ENCODE results near the gene ENOX2. TPM values are rescaled to one million over a fixed set of nuclear protein-coding genes. Genes with fewer than 3 reads are reported as not detected.

ENOX2 gene
- total RNA-seq, 1 experiment from 2014 or later, result 24.3 TPM

GRCh38 chrX:130884627-130885026 lies 18.4 kb downstream of the ENOX2 start:
- no peak overlapping the region for H3K27ac Mint-ChIP-seq (ENCODE audit: low read depth, unreplicated experiment)
- peaks cover 23% of the 10 kb centered on the region for H3K27me3 Mint-ChIP-seq (ENCODE audit: insufficient read depth, unreplicated experiment)
- ChIA-PET CTCF (interaction anchor here (0.6 to 0.7 kb wide), 2 partner anchors 18 to 182 kb away, joined by 3 read pairs; partner anchors contain the start of gene ENOX2), POLR2A (interaction anchor here (0.7 kb wide), 1 partner anchor 22 kb away, joined by 3 read pairs; no protein-coding TSS in a partner anchor)
- TF ChIP-seq, protein P1, sequence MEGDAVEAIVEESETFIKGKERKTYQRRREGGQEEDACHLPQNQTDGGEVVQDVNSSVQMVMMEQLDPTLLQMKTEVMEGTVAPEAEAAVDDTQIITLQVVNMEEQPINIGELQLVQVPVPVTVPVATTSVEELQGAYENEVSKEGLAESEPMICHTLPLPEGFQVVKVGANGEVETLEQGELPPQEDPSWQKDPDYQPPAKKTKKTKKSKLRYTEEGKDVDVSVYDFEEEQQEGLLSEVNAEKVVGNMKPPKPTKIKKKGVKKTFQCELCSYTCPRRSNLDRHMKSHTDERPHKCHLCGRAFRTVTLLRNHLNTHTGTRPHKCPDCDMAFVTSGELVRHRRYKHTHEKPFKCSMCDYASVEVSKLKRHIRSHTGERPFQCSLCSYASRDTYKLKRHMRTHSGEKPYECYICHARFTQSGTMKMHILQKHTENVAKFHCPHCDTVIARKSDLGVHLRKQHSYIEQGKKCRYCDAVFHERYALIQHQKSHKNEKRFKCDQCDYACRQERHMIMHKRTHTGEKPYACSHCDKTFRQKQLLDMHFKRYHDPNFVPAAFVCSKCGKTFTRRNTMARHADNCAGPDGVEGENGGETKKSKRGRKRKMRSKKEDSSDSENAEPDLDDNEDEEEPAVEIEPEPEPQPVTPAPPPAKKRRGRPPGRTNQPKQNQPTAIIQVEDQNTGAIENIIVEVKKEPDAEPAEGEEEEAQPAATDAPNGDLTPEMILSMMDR (IDR thresholded peaks at IDR 0.05; ENCODE audit: unreplicated experiment), result no peak
- H3K36me3 Mint-ChIP-seq (ENCODE audit: insufficient read depth, unreplicated experiment), result no peaks in the 10 kb centered on the region
- H3K4me1 Mint-ChIP-seq (ENCODE audit: insufficient read depth, unreplicated experiment), result peaks cover 5% of the 10 kb centered on the region
- intact Hi-C loops (cut with micrococcal nuclease), result no loop called here
- no peaks in the 10 kb centered on the region for H3K9me3 Mint-ChIP-seq (ENCODE audit: unreplicated experiment)
- no TSS peak for BruUV-seq (replicated peaks)
- no peak for DNase-seq (ENCODE audit: unreplicated experiment)
- H3K4me3 Mint-ChIP-seq (ENCODE audit: unreplicated experiment), result no peak overlapping the region

DNA sequence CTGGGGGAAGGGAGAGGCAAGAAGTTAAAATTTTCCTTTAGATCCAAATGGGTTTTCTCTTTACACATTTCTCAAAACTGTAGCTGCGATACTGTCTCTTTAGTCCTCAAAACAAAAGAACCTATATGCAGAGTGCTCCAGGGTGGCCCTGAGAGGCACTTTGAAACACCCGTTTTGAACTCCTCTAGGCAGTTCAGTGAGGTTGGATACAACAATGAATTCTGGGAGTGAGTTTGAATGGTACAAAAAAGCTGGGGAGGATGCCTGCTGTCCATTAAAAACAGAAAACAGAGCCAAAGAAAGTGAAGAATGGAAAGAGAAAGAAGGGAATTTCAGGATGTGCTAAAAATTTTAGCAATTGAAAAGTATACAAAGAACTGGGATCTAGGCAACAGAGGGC lies 23.1 kb downstream of the ENOX2 start:
- BruUV-seq (replicated peaks), result no TSS peak
- TF ChIP-seq, protein P1 (IDR thresholded peaks at IDR 0.05; ENCODE audit: unreplicated experiment), result no peak
- intact Hi-C loops (cut with micrococcal nuclease), result no loop called here
- ChIA-PET POLR2A (interaction anchor here (0.7 to 1.8 kb wide), 3 partner anchors 10 to 1082 kb away, joined by 3 to 7 read pairs (median 3); partner anchors contain the start of gene ENOX2), CTCF (interaction anchor here (0.6 kb wide), 2 partner anchors 15 to 73 kb away, joined by 3 read pairs; no protein-coding TSS in a partner anchor)
- no peak overlapping the region for H3K27ac Mint-ChIP-seq (ENCODE audit: low read depth, unreplicated experiment)
- no peak for DNase-seq (ENCODE audit: unreplicated experiment)
- no peaks in the 10 kb centered on the region for H3K9me3 Mint-ChIP-seq (ENCODE audit: unreplicated experiment)
- H3K4me3 Mint-ChIP-seq (ENCODE audit: unreplicated experiment), result no peak overlapping the region
- H3K36me3 Mint-ChIP-seq (ENCODE audit: insufficient read depth, unreplicated experiment), result no peaks in the 10 kb centered on the region
- H3K27me3 Mint-ChIP-seq (ENCODE audit: insufficient read depth, unreplicated experiment), result peaks cover 40% of the 10 kb centered on the region
- peaks cover 6% of the 10 kb centered on the region for H3K4me1 Mint-ChIP-seq (ENCODE audit: insufficient read depth, unreplicated experiment)

DNA sequence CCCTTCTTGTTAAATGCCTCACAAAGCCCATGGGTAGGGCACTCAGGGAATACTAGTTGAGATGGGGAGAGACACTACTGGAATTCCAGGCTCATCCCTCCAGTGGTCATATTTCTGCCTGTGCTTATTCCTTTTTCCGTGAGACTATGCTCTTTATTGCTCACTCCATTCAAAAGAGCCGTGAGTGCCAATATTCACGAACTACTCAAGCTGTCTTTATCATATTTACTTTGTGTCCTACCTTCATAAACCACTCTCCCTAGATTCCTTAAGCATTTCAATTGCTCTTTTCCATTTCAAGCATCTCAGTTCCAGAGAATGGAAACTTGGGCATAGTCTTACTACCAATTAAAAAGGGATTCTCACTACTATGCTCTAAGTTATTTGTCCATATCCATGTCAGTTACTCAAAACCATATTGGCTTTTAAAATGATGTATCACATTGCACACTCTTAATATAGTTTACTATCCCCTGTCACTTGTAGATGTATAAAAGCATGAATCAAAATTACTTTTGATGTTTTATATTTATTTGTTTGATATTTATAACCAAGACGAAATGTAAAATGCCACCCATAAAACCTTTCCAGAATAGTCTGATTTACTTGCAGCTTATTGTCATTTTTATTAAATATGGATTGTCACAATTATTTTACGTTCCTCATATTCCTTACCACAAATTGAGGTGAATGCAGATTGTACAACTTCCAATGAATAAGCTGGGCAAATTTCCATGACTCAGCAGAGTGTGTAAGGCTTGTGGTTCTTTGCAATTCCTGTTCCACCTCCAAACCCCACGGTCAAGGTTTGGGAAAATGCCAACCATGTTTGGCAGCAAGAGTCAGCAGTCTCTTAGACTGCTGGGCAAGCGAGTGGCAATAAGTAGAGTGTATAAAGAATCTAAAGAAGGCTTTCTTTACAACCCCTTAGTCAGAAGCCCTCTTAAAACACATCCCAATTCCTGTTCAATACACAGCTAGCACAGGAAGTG lies 24.4 kb downstream of the ENOX2 start:
- Mint-ChIP-seq H3K36me3 (ENCODE audit: insufficient read depth, unreplicated experiment) (no peaks in the 10 kb centered on the region), H3K27me3 (ENCODE audit: insufficient read depth, unreplicated experiment) (peaks cover 51% of the 10 kb centered on the region), H3K4me3 (ENCODE audit: unreplicated experiment) (peak overlapping the region; percentile 17), H3K27ac (ENCODE audit: low read depth, unreplicated experiment) (no peak overlapping the region), H3K4me1 (ENCODE audit: insufficient read depth, unreplicated experiment) (peaks cover 15% of the 10 kb centered on the region), H3K9me3 (ENCODE audit: unreplicated experiment) (peaks cover 9% of the 10 kb centered on the region)
- intact Hi-C loops (cut with micrococcal nuclease), result no loop called here
- POLR2A ChIA-PET, result interaction anchor here (0.8 to 1.8 kb wide), 2 partner anchors 12 to 24 kb away, joined by 3 to 7 read pairs; partner anchors contain the start of gene ENOX2
- no TSS peak for BruUV-seq (replicated peaks)
- DNase-seq (ENCODE audit: unreplicated experiment), result peak; percentile 90
- TF ChIP-seq, protein P1 (IDR thresholded peaks at IDR 0.05; ENCODE audit: unreplicated experiment), result no peak
- CTCF ChIA-PET, result interaction anchor here (0.6 to 2.0 kb wide), 2 partner anchors 38 to 1200 kb away, joined by 3 to 7 read pairs; no protein-coding TSS in a partner anchor

DNA sequence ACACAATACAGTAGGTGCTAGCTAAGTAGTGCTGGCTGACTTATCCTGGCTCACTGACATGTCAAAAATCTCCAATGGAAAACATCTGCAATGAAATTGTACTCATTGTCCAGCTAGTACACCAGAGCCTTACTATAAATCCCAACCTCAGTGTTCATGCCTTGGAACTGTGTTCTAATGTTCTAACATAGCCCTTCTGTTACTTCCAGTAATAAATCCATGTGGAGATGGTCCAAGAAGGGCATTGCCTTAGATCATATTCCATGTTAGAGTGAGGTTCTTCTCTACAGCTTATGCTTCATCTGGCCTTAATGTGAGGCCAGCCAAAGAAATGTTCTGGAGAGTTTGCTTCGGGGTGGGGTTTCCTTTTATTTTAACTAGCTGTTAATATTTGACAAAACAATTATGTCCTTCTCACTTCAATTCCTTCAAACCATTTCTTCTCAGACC lies 25.1 kb downstream of the ENOX2 start:
- no peak overlapping the region for H3K27ac Mint-ChIP-seq (ENCODE audit: low read depth, unreplicated experiment)
- no peak overlapping the region for H3K4me3 Mint-ChIP-seq (ENCODE audit: unreplicated experiment)
- TF ChIP-seq, protein P1 (IDR thresholded peaks at IDR 0.05; ENCODE audit: unreplicated experiment), result no peak
- ChIA-PET POLR2A (no interaction called here), CTCF (interaction anchor here (0.7 to 2.0 kb wide), 2 partner anchors 39 to 51 kb away, joined by 3 to 7 read pairs; no protein-coding TSS in a partner anchor)
- intact Hi-C loops (cut with micrococcal nuclease), result no loop called here
- no peaks in the 10 kb centered on the region for H3K36me3 Mint-ChIP-seq (ENCODE audit: insufficient read depth, unreplicated experiment)
- BruUV-seq (replicated peaks), result no TSS peak
- H3K4me1 Mint-ChIP-seq (ENCODE audit: insufficient read depth, unreplicated experiment), result peaks cover 15% of the 10 kb centered on the region
- DNase-seq (ENCODE audit: unreplicated experiment), result no peak
- peaks cover 11% of the 10 kb centered on the region for H3K9me3 Mint-ChIP-seq (ENCODE audit: unreplicated experiment)
- H3K27me3 Mint-ChIP-seq (ENCODE audit: insufficient read depth, unreplicated experiment), result peaks cover 51% of the 10 kb centered on the region
